Liver (tissue), 9 donors: ENCODE data around the gene RHEB. TPM values are rescaled to one million over a fixed set of nuclear protein-coding genes. Genes with fewer than 3 reads are reported as not detected.
A peak's percentile ranks its signal among the peaks of the same experiment; 100 is the strongest.

Experiments used
- DNase-seq: peaks from one replicate; pipeline ENCODE4 v3.0.0-alpha.2; 2017; ENCODE audit warnings: low spot score
- H3K27ac ChIP-seq, 2 donors: one replicate each; pipeline ENCODE4 v1.7.0; 2013; ENCODE audit warnings: inconsistent platforms in 2 of 2, low read length in 2 of 2, control low read depth in 1 of 2, low read depth in 1 of 2, mild to moderate bottlenecking in 1 of 2
- H3K27me3 ChIP-seq, 4 donors: one replicate each; pipeline versions ENCODE4 v1.6.1 to v1.7.0; 2013; ENCODE audit warnings: low read length in 3 of 4, inconsistent platforms in 1 of 4, mild to moderate bottlenecking in 1 of 4, moderate library complexity in 1 of 4; ENCODE audit not compliant: control insufficient read depth in 4 of 4, insufficient read depth in 4 of 4
- H3K36me3 ChIP-seq, 4 donors: one replicate each; pipeline versions ENCODE4 v1.6.1 to v1.7.0; 2013; ENCODE audit warnings: low read length in 3 of 4, mild to moderate bottlenecking in 3 of 4, low read depth in 1 of 4, moderate library complexity in 1 of 4; ENCODE audit not compliant: control insufficient read depth in 4 of 4, insufficient read depth in 3 of 4
- H3K4me1 ChIP-seq, 4 donors: one replicate each; pipeline versions ENCODE4 v1.6.1 to v1.7.0; 2013; ENCODE audit warnings: low read length in 3 of 4, mild to moderate bottlenecking in 3 of 4, moderate library complexity in 1 of 4; ENCODE audit not compliant: control insufficient read depth in 4 of 4, insufficient read depth in 4 of 4
- H3K4me3 ChIP-seq, 3 donors: one replicate each; pipeline versions ENCODE4 v1.6.1 to v1.7.0; 2013; ENCODE audit warnings: low read length in 3 of 3, control low read depth in 1 of 3, low read depth in 1 of 3, mild to moderate bottlenecking in 1 of 3
- H3K9ac ChIP-seq, 2 donors: one replicate each; pipeline ENCODE4 v1.7.0; 2013; ENCODE audit warnings: low read length in 2 of 2, mild to moderate bottlenecking in 2 of 2, moderate library complexity in 2 of 2, control low read depth in 1 of 2, low read depth in 1 of 2
- H3K9me3 ChIP-seq, 4 donors: one replicate each; pipeline versions ENCODE4 v1.6.1 to v1.7.0; 2013; ENCODE audit warnings: low read length in 3 of 4; ENCODE audit not compliant: control insufficient read depth in 4 of 4
- FOXA1 ChIP-seq: IDR thresholded peaks from 2 replicates; pipeline ENCODE4 v1.6.1; 2016; ENCODE audit warnings: antibody characterized with exemption
- FOXA2 ChIP-seq: IDR thresholded peaks from 2 replicates; pipeline ENCODE4 v1.6.1; 2016; ENCODE audit warnings: antibody characterized with exemption
- GABPA ChIP-seq, 2 donors: IDR thresholded peaks in 1 of 2; conservative IDR thresholded peaks in 1 of 2; 2 replicates each; pipeline ENCODE4 v1.6.1; 2016; ENCODE audit warnings: antibody characterized with exemption in 2 of 2, mild to moderate bottlenecking in 1 of 2, moderate library complexity in 1 of 2
- HNF4A ChIP-seq, 2 donors: conservative IDR thresholded peaks; 2 replicates each; pipeline ENCODE4 v1.6.1; 2016; ENCODE audit warnings: antibody characterized with exemption in 2 of 2, mild to moderate bottlenecking in 2 of 2
- HNF4G ChIP-seq: IDR thresholded peaks from 2 replicates; pipeline ENCODE4 v1.6.1; 2016; ENCODE audit warnings: antibody characterized with exemption
- NR2F2 ChIP-seq: IDR thresholded peaks from 2 replicates; pipeline ENCODE4 v1.6.1; 2016; ENCODE audit warnings: antibody characterized with exemption
- RAD21 ChIP-seq, 2 donors: IDR thresholded peaks; 2 replicates each; pipeline ENCODE4 v1.6.1; 2016; ENCODE audit warnings: antibody characterized with exemption in 2 of 2, mild to moderate bottlenecking in 2 of 2
- RXRA ChIP-seq, 2 donors: IDR thresholded peaks; 2 replicates each; pipeline ENCODE4 v1.6.1; 2017 to 2018; ENCODE audit warnings: antibody characterized with exemption in 2 of 2, mild to moderate bottlenecking in 1 of 2
- TAF1 ChIP-seq: conservative IDR thresholded peaks from 2 replicates; pipeline ENCODE4 v1.6.1; 2016; ENCODE audit warnings: antibody characterized with exemption, mild to moderate bottlenecking
- YY1 ChIP-seq: IDR thresholded peaks from 2 replicates; pipeline ENCODE4 v1.6.1; 2016; ENCODE audit warnings: antibody characterized with exemption, mild to moderate bottlenecking
- ZBTB33 ChIP-seq: IDR thresholded peaks from 2 replicates; pipeline ENCODE4 v1.6.1; 2016; ENCODE audit warnings: antibody characterized with exemption
- WGBS: extraction: QIAGEN DNeasy Blood & Tissue Kit; methylation state at CpG from one replicate; pipeline ENCODE4 v1.1.7; 2013; 5-methylcytosine and 5-hydroxymethylcytosine counted together
- polyA plus RNA-seq, 2 donors: library from polyadenylated mRNA; stranded (reverse) in 1 of 2; unstranded in 1 of 2; fragments of 200-250 nt in 1 of 2; fragments of >200 nt in 1 of 2; fragmentation: Nextera tagmentation in 1 of 2; extraction: Ambion mirVana in 1 of 2; gene quantifications; one replicate each; pipeline versions ENCODE4 v1.2.1 to v1.2.3, GENCODE V29; 2013 to 2015
- total RNA-seq, 2 donors: library from RNA; depleted of rRNA; stranded (reverse); fragments of >200 nt; gene quantifications; one replicate each; pipeline ENCODE4 v1.2.3, GENCODE V29; 2014
- TF ChIP-seq, protein P1 (sequence below): fragments of 150-350 bp; IDR thresholded peaks from 2 replicates; pipeline ENCODE4 v1.5.1; 2017; ENCODE audit warnings: improper control_type of control experiment, low read depth, low read length; ENCODE audit not compliant: missing input control
- donor health status: healthy.
- donor health status: healthy.
- donor health status: healthy.
- donor health status: healthy.
- donor health status: healthy.

RHEB gene
- total and polyA plus RNA-seq, 4 donors: 29.5 to 59.0 (median 36.5) TPM

GRCh38 chr7:151440799-151441445 lies 78.8 kb downstream of the RHEB start:
- TF ChIP-seq NR2F2 (no peak), FOXA1 (no peak)

GRCh38 chr7:151439855-151440798 lies 79.6 kb downstream of the RHEB start, which contains the start of gene CRYGN:
CRYGN (minus strand) TSS chr7:151440141; CDS start chr7:151439917, 224 bp downstream.
- no peaks in the 10 kb centered on the region for H3K27me3 ChIP-seq
- DNase-seq: no peak
- WGBS: 18% methylated on average over 51 of the region's 51 CpGs
- no peak within 1 kb of the TSS for H3K27ac ChIP-seq
- no peaks in the 10 kb centered on the region for H3K9me3 ChIP-seq
- H3K9ac ChIP-seq: no peak within 1 kb of the TSS
- H3K36me3 ChIP-seq: no peaks in the 10 kb centered on the region
- TF ChIP-seq HNF4G (no peak), TAF1 (no peak), RAD21 (IDR thresholded peaks at IDR 0.05) (no peak), FOXA1 (no peak), NR2F2 (no peak), FOXA2 (no peak), RXRA (IDR thresholded peaks at IDR 0.05) (no peak), ZBTB33 (no peak), HNF4A (conservative IDR thresholded peaks at IDR 0.05) (no peak), YY1 (no peak), GABPA (IDR thresholded peaks at IDR 0.05 in 1 of 2, conservative IDR thresholded peaks at IDR 0.05 in 1 of 2) (no peak)
- TF ChIP-seq, protein P1, sequence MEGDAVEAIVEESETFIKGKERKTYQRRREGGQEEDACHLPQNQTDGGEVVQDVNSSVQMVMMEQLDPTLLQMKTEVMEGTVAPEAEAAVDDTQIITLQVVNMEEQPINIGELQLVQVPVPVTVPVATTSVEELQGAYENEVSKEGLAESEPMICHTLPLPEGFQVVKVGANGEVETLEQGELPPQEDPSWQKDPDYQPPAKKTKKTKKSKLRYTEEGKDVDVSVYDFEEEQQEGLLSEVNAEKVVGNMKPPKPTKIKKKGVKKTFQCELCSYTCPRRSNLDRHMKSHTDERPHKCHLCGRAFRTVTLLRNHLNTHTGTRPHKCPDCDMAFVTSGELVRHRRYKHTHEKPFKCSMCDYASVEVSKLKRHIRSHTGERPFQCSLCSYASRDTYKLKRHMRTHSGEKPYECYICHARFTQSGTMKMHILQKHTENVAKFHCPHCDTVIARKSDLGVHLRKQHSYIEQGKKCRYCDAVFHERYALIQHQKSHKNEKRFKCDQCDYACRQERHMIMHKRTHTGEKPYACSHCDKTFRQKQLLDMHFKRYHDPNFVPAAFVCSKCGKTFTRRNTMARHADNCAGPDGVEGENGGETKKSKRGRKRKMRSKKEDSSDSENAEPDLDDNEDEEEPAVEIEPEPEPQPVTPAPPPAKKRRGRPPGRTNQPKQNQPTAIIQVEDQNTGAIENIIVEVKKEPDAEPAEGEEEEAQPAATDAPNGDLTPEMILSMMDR: no peak
- peaks cover 0 to 5% (median under 1%) of the 10 kb centered on the region in 4 donors for H3K4me1 ChIP-seq
- peak within 1 kb of the TSS in 1 of 3 donors; percentile 29 for H3K4me3 ChIP-seq

More at GRCh38 chr7:151440799-151441445, 78.8 kb downstream of the RHEB start:
- Histone ChIP-seq H3K9ac (no peak overlapping the region), H3K36me3 (no peaks in the 10 kb centered on the region), H3K27me3 (no peaks in the 10 kb centered on the region), H3K27ac (no peak overlapping the region), H3K4me3 (no peak overlapping the region), H3K9me3 (no peaks in the 10 kb centered on the region), H3K4me1 (peaks cover 0 to 5% (median under 1%) of the 10 kb centered on the region in 4 donors)
- DNase-seq: no peak
- WGBS: 67% methylated on average over 10 of the region's 10 CpGs
